Measurements from ENCODE around the gene NT5C1B.

Gene NT5C1B

DNA sequence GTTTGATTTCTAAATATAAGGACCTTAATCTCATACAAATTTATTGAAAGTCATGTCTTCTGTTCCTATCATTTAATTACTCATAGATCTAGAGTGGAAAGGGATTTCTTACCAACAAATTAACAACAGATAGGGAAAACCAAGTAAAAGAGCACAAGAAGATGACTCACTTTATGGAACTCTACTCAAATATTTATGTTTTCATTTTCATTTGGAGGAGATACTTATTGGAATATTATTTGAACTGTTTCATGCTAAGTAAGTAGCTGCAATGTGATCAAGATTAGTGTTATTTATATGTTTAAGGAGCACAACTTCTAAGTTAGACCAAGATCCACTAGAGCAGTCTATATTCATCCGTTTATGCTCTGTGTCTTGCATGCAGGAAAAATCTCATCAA is 1.3 kb downstream of the NT5C1B start:
- no peak for TF ChIP-seq POLR2A (IDR thresholded peaks at IDR 0.05; ENCODE audit: low read depth, low read length)
- FAIRE-seq (no peak), DNase-seq (ENCODE audit: insufficient read length, low spot score) (no peak)

DNA sequence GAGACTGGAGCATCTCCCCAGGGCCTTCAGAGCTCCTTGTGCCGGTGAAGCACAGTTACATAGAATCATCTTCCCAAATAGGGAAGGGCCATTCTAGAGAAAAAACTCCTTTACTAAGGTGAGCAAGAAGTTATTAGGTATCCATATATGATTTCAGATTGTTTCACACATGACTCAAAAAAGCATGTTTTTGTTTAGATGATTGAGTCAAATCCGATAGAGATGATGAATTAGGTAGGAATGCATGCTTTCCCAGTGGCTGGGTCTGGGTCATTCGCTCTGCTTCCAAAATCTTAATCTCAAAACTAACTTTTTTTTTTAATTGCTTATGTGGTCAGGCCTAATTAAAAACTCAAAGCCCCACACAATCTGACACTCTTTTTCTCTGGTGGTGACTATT is 3.8 kb downstream of the NT5C1B start:
- TF ChIP-seq POLR2A (IDR thresholded peaks at IDR 0.05; ENCODE audit: low read depth, low read length), result no peak
- DNase-seq (ENCODE audit: insufficient read length, low spot score) (no peak), FAIRE-seq (no peak)

DNA sequence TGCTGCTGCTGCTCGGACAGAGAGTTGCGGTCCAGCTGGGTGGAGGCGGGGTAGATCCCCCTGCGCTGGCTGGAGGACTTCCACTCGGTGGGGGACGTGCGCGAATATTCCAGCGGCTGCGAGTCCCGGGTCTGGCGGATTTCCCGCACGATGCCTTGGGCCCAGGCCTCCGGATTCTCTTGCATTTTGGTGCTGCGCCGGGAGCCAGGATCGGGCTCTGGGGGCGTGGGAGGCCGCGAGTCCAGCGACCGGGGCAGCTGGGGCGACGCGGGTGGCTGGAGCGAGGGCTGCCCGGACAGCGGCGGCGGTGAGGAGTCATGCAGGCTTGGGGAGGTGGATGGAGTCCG is 4.8 kb downstream of the NT5C1B start:
- FAIRE-seq (no peak), DNase-seq (ENCODE audit: insufficient read length, low spot score) (no peak)
- no peak for TF ChIP-seq POLR2A (IDR thresholded peaks at IDR 0.05; ENCODE audit: low read depth, low read length)

DNA sequence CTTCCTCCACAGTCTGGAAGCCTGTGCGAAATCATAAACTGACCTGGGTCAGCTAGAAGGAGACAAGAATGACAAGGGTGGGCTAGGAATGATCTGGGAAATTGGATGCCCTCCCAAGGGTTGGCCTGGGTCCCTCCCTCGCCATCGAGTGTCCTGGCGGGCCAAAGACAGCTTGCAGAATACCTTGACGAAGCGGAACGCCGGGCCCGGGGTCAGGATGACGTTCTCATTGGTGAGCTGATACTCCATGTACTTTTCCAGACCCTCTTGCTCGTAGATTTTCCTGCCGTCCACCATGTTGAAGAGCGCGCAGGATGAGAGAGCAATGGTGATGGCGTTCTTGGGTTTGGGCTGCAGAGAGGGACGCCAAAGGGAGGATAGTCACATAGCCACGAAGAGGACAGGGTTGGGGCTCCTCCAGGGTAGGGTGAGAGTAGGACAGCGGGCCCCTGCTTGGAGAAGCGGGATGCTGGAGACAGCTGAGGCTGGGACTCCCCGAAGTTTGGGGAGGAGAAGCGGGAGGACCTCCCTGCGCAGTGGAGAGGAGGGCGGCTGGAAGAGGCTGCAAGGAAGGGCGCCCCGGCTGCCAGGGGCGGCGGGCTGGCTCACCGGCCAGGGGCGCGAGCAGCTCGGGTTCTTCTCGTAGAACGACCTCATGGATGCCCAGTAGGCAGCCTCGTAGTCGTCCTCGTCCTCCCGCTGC is 5.3 kb downstream of the NT5C1B start:
- FAIRE-seq, result no peak
- no peak for DNase-seq (ENCODE audit: insufficient read length, low spot score)

DNA sequence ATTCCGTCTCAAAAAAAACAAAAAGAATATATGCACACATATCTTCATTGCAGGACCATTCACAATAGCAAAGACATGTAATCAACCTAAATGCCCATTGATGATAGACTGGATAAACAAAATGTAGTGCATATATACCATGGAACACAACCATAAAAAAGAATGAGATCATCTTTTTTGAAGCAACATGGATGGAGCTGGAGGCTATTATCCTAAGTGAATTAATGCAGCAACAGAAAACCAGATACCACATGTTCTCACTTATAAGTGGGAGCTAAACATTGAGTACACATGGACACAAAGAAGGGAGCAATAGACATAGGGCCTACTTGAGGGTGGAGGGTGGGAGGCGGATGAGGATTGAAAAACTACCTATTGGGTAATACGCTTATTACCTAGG is 8.8 kb downstream of the NT5C1B start:
- no peak for FAIRE-seq
- no peak for TF ChIP-seq POLR2A (IDR thresholded peaks at IDR 0.05; ENCODE audit: low read depth, low read length)
- no peak for DNase-seq (ENCODE audit: insufficient read length, low spot score)

More for the DNA sequence above, 5.3 kb downstream of the NT5C1B start:
- TF ChIP-seq POLR2A (IDR thresholded peaks at IDR 0.05; ENCODE audit: low read depth, low read length), result no peak

DNA sequence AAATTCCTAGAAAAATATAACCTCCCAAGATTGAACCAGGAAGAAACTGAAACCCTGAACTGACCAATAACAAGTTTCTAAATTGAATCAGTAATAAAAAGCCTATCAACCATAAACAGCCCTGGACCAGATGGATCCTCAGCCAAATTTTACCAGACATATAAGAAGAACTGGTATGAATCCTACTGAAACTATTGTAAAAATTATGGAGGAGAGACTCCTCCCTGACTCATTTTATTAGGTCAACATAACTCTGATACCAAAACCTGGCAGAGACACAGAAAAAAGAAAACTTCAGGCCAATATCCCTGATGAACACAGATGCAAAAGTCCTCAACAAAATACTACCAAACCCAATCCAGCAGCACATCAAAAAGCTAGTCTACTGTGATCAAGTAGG is 11.3 kb downstream of the NT5C1B start:
- DNase-seq (ENCODE audit: insufficient read length, low spot score) (no peak), FAIRE-seq (no peak)
- no peak for TF ChIP-seq POLR2A (IDR thresholded peaks at IDR 0.05; ENCODE audit: low read depth, low read length)

DNA sequence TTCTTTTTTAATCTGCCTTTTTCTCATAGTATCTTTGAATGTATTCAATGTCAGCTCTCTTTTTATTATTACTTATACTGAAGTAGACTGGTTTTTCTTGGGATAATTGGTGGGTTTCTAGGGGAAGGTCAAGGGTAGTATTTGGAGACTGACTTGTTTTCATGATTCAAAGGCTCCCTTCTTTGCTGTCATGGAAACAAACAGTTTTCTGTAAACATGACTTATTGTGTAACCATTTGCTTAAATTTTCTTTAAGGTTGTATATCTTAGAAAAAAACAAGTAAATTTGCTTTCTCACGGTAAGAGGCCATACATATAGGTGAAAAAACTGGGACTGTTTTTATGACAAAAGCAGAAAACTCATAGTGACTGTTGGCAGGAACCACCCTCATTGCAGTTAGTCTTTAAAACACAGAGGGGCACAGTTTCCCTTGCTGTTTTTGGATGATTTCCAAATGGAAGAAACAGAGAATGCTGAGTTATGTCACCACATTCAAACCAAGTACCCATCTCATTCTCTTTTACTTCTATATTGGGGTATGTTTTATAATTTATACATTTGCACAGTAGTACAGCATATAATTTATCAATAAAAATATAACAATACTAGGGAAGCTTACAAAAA is 23.1 kb downstream of the NT5C1B start:
- DNase-seq (ENCODE audit: insufficient read length, low spot score) (no peak), FAIRE-seq (no peak)
- TF ChIP-seq POLR2A (IDR thresholded peaks at IDR 0.05; ENCODE audit: low read depth, low read length), result no peak

DNA sequence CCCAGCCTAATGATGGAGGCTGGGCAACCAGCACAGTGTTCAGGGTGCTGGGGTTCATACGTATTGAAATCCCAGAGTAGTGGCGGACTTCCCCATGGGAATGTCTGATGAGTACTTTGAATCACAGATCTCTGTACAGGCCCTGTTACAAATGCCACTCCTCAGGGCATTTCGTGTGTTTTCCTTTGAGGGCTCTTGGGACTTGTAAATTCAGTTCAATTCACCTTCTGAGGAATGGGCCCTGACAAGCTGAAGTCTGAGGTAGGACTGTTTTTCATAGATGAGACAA is 28.6 kb downstream of the NT5C1B start:
- 0 out of 2 replicates have a peak, but pooled peaks have one; percentile 31 for TF ChIP-seq POLR2A (IDR thresholded peaks at IDR 0.05; ENCODE audit: low read depth, low read length)
- DNase-seq (ENCODE audit: insufficient read length, low spot score) (no peak), FAIRE-seq (peak; percentile 95)

DNA sequence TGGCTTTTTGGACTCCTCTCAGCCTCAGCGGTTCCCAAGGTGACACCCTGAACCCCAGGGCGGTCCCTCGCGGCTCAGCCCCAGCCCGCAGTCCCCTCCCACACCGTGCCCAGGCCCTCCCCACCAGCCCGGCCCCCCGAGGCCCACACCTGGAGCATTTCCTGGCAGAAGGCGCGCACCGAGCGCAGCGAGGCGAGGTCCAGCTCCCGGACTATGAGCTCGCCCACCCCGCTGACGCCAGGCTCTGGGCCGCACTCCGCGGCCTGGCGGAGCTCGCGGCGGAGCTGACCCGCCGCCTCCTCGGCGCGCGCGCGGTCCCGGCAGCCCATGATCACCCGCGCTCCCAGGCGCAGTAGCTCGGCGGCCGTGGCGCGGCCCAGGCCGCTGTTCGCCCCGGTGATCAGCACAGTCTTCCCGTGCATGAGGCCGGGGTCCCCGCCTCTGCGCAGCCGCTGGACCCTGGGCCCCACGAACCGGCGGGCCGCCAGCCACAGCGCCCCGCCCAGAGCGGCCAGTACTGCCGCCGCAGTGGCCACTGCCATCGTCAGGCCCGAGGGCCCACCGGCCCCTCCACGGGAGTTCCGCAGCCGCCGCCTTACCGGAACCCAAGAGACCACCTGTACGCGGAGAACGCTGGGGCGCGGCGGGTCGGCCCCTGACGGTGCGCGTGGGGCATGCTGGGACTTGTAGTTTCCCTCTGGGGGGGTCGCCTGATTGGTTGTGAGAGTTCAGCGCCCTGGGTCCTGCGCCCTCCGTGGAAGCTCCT is 29.2 kb downstream of the NT5C1B start, which contains the start of gene RDH14:
Gene RDH14 (minus strand): TSS at position 623 of the 766 bp plus-strand sequence. CDS start 81 bp downstream, at position 542.
- peak; percentile 79 for DNase-seq (ENCODE audit: insufficient read length, low spot score)
- FAIRE-seq, result no peak
- TF ChIP-seq POLR2A (IDR thresholded peaks at IDR 0.05; ENCODE audit: low read depth, low read length), result peak; percentile 36

DNA sequence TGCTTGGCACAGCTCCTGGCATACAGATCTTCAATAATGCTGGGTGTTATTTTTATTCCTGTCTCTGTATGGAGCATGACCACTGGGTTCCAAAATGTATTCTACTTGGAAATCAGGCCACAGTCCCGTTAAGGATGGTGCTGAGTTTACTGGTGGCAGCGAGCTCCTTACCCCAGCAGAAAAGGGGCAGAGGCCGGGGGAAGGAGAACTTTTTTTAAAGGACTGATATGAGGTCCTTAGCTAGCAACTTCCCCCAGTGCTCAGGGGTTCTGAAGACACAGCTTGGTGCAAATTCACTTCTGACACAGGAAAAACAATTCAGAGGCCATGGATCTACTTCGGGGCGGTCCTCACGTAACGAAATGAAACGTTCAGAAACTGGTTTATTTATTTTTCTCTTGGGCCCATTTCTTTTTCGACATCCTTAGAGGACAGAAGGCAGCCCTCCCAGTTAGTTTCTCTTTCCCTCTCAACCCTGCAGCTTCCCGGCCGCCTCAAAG is 29.8 kb downstream of the NT5C1B start:
- no peak for DNase-seq (ENCODE audit: insufficient read length, low spot score)
- no peak for TF ChIP-seq POLR2A (IDR thresholded peaks at IDR 0.05; ENCODE audit: low read depth, low read length)
- no peak for FAIRE-seq

DNA sequence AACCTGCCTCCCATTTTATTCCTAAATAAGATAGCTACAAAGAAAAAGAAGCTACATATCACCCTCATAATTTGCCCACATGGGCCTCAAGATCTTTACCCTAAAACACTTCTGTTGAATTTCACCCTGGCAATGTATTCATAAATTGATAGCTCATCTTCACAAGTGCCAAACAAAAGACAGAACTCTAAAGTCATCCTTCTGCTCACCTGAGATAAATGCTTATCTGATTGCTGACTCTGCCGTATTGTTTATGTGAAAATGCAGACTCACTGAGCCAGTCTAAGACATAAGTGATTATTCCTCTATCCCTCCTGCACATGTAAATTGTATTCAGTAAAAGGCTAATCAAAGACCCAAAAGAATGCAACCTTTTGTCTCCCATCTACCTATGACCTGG is 30.9 kb downstream of the NT5C1B start:
- FAIRE-seq (no peak), DNase-seq (ENCODE audit: insufficient read length, low spot score) (no peak)
- TF ChIP-seq POLR2A (IDR thresholded peaks at IDR 0.05; ENCODE audit: low read depth, low read length), result no peak

DNA sequence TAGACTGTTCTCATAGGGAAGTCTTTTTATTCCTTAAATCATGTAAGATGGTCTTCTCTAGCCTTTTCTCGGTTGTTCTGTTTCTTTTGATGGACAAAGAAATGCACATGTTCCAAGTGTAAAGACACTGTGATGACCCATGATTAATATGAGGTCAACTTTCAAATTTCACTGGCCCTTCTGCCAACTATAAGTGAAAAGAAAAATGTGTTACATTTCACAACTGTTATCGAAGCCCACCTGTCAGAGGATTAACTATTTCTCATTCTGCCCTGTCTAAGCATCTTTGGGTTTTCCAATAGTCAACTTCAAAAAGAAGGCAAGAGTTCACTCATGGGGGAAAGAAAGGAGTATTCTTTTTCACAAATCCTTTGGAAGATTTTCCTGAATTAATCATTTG is 32.2 kb downstream of the NT5C1B start:
- TF ChIP-seq POLR2A (IDR thresholded peaks at IDR 0.05; ENCODE audit: low read depth, low read length), result no peak
- DNase-seq (ENCODE audit: insufficient read length, low spot score) (no peak), FAIRE-seq (no peak)

DNA sequence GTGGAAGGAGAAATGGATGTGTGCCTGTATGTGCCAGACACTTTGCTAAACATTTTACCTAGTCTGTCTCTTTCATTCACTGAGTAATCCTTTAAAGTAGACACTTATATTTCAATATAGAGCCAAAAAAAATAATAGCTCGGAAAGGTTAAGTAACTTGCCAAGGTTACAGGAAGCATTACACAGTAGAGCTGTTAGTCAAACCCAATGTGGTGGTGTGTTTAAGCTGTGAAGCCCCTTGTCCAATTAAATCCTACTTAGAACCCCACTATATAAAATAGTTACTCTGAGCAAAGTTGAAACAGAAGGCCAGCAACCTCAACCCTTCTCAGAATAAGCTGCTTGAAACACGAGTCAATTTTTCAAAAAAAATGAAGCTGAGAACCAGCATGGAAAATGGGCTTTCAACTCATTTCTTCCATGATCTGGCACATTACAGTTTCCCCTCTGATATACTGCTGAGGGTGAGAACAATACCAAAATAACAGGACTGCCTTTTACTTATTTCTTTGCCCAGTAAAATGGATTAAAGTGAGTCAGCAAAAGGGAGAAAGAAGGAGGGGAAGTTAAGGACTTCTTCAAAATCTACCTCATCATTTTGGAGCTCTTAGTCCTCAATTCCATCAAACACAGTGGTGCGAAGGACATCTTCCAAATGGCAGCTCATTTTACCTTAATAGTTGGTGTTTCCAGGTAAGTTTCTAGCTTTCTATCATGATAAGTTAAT is 36.9 kb downstream of the NT5C1B start:
- no peak for TF ChIP-seq POLR2A (IDR thresholded peaks at IDR 0.05; ENCODE audit: low read depth, low read length)
- FAIRE-seq, result peak; percentile 80
- DNase-seq (ENCODE audit: insufficient read length, low spot score), result no peak

DNA sequence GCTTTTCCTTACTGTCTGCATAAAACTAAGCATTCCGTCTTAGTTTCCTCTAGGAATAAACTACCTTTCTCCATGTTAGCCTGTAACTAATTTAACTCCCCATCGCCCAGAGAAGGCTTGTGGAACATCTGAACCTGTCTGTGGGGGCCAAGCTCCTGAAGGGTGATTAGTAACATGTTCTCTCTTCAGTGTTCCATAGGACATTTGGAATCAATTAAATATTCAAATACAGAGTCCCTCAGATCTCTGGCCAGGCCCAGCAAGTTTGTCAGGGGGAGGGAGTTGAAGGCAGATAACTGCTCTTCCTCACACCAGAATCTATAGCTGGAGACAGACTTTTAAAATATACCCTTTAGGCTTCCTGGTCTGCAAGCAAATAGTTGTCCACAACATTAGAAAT is 37.7 kb downstream of the NT5C1B start:
- DNase-seq (ENCODE audit: insufficient read length, low spot score), result no peak
- FAIRE-seq, result no peak
- no peak for TF ChIP-seq POLR2A (IDR thresholded peaks at IDR 0.05; ENCODE audit: low read depth, low read length)
